ENCODE data around the gene ERC2. TPM values are rescaled to one million over a fixed set of nuclear protein-coding genes. Genes with fewer than 3 reads are reported as not detected.

Gene ERC2
- total RNA-seq, 3 donors from 2014 or later (not counting 1 experiment from before 2014, with no cell fraction given) = not detected

DNA sequence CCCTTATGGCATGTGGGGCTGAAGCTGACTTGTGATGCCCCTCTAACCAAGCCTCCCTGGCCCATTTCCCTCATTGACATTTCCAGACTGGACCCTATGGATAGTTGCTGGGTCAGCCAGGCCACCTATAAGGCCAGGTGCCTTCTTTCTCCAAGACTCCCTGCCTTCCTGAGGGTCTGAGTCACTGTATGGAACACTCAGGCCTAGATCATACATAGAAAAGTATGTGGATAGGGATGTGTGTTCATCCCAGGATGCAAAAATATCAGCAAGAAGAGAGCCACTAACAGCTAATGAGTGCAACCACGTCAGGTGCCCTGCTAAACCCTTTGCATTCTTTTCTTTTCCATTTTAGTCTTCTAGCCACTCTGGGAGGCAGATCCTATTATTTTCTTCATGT is 812.7 kb downstream of the ERC2 start:
- DNase-seq = no peak
- H3K27ac ChIP-seq (ENCODE audit: low read length) = no peak overlapping the region
- TF ChIP-seq, protein P1, sequence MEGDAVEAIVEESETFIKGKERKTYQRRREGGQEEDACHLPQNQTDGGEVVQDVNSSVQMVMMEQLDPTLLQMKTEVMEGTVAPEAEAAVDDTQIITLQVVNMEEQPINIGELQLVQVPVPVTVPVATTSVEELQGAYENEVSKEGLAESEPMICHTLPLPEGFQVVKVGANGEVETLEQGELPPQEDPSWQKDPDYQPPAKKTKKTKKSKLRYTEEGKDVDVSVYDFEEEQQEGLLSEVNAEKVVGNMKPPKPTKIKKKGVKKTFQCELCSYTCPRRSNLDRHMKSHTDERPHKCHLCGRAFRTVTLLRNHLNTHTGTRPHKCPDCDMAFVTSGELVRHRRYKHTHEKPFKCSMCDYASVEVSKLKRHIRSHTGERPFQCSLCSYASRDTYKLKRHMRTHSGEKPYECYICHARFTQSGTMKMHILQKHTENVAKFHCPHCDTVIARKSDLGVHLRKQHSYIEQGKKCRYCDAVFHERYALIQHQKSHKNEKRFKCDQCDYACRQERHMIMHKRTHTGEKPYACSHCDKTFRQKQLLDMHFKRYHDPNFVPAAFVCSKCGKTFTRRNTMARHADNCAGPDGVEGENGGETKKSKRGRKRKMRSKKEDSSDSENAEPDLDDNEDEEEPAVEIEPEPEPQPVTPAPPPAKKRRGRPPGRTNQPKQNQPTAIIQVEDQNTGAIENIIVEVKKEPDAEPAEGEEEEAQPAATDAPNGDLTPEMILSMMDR (IDR thresholded peaks at IDR 0.05) = no peak
- Mint-ChIP-seq H3K9me3 (no peaks in the 10 kb centered on the region), H3K36me3 (no peaks in the 10 kb centered on the region), H3K4me3 (no peak overlapping the region), H3K4me1 (no peaks in the 10 kb centered on the region), H3K27me3 (ENCODE audit: low read depth in 2 of 2) (no peaks in the 10 kb centered on the region), H3K27ac (no peak overlapping the region)
- intact Hi-C loops (cut with micrococcal nuclease) = no loop called here
- no peaks in the 10 kb centered on the region for H3K36me3 ChIP-seq (ENCODE audit: control insufficient read depth, insufficient read depth, low read length)
- H3K4me3 ChIP-seq (ENCODE audit: low read length) = no peak overlapping the region
- no peaks in the 10 kb centered on the region for H3K27me3 ChIP-seq (ENCODE audit: control insufficient read depth, insufficient read depth, low read length)
- WGBS (ENCODE audit: insufficient coverage) = 67% methylated on average over 1 of the region's 1 CpG
- ATAC-seq = no peak
- H3K4me1 ChIP-seq (ENCODE audit: control insufficient read depth, insufficient read depth, low read length) = no peaks in the 10 kb centered on the region
- H3K9me3 ChIP-seq (ENCODE audit: control insufficient read depth, insufficient read depth, low read length) = no peaks in the 10 kb centered on the region

DNA sequence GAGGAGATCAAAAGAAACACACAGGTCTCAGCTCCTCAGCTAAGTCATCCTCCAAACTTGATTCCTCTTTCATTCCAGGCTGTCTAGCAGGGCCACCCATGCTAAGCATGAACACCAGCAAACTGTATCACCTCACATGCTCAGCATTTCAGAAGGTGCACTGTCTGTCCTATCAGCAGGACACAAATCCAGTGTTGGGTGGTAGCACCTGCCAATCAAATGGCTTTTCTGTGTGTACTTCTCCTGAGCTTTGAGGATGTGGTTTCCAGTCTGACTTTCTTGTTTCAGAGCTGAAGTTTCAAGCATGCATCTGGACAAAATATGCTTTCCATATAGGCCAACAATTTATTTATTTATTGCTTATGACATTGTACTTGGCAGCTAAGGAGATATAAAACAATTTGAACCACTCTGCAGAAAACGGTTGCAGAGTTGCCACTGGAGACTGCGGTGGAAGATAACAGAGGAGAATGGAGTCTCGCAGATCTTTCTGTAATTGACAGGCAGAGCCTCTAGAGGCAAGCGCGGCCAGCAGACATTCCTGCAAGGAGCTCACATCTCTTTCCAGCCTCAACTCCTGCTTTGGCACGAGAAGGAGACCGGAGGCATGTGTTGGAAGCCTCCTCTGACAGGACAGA is 814.0 kb downstream of the ERC2 start:
- TF ChIP-seq, protein P1 (IDR thresholded peaks at IDR 0.05) = no peak
- H3K4me1 Mint-ChIP-seq = no peaks in the 10 kb centered on the region
- no peaks in the 10 kb centered on the region for H3K36me3 Mint-ChIP-seq
- Histone ChIP-seq H3K4me1 (ENCODE audit: control insufficient read depth, insufficient read depth, low read length) (no peaks in the 10 kb centered on the region), H3K27me3 (ENCODE audit: control insufficient read depth, insufficient read depth, low read length) (no peaks in the 10 kb centered on the region), H3K36me3 (ENCODE audit: control insufficient read depth, insufficient read depth, low read length) (no peaks in the 10 kb centered on the region), H3K27ac (ENCODE audit: low read length) (no peak overlapping the region), H3K9me3 (ENCODE audit: control insufficient read depth, insufficient read depth, low read length) (no peaks in the 10 kb centered on the region), H3K4me3 (ENCODE audit: low read length) (no peak overlapping the region)
- H3K27me3 Mint-ChIP-seq (ENCODE audit: low read depth in 2 of 2) = no peaks in the 10 kb centered on the region
- H3K9me3 Mint-ChIP-seq = no peaks in the 10 kb centered on the region
- WGBS (ENCODE audit: insufficient coverage) = 65% methylated on average over 7 of the region's 7 CpGs
- intact Hi-C loops (cut with micrococcal nuclease) = no loop called here
- peak in 1 of 2 donors; percentile 21 for DNase-seq
- H3K4me3 Mint-ChIP-seq = no peak overlapping the region
- no peak overlapping the region for H3K27ac Mint-ChIP-seq
- ATAC-seq = no peak

DNA sequence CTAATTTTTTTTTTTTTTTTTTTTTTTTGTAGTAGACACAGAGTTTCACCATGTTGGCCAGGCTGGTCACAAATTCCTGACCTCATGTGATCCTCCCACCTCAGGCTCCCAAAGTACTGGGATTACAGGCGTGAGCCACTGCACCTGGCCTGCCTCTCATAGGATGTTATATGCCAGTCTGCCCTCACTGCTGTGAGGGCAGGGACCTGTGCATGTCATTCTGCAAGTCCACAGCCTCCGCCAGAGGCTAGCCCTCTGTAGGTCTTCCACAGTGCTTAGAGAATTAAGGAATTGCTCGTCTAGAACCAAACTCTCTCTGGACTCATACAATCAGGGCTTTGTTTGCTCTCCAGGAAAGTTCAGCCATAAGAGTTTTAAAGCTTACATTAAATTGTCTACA is 817.3 kb downstream of the ERC2 start:
- Histone ChIP-seq H3K9me3 (ENCODE audit: control insufficient read depth, insufficient read depth, low read length) (no peaks in the 10 kb centered on the region), H3K36me3 (ENCODE audit: control insufficient read depth, insufficient read depth, low read length) (no peaks in the 10 kb centered on the region), H3K4me1 (ENCODE audit: control insufficient read depth, insufficient read depth, low read length) (no peaks in the 10 kb centered on the region), H3K4me3 (ENCODE audit: low read length) (no peak overlapping the region), H3K27ac (ENCODE audit: low read length) (no peak overlapping the region), H3K27me3 (ENCODE audit: control insufficient read depth, insufficient read depth, low read length) (no peaks in the 10 kb centered on the region)
- no peaks in the 10 kb centered on the region for H3K4me1 Mint-ChIP-seq
- no peak overlapping the region for H3K27ac Mint-ChIP-seq
- TF ChIP-seq, protein P1 (IDR thresholded peaks at IDR 0.05) = no peak
- no peak overlapping the region for H3K4me3 Mint-ChIP-seq
- WGBS (ENCODE audit: insufficient coverage) = 91% methylated on average over 3 of the region's 3 CpGs
- no peaks in the 10 kb centered on the region for H3K27me3 Mint-ChIP-seq (ENCODE audit: low read depth in 2 of 2)
- ATAC-seq = no peak
- no peaks in the 10 kb centered on the region for H3K9me3 Mint-ChIP-seq
- intact Hi-C loops (cut with micrococcal nuclease) = no loop called here
- DNase-seq = no peak
- H3K36me3 Mint-ChIP-seq = no peaks in the 10 kb centered on the region

DNA sequence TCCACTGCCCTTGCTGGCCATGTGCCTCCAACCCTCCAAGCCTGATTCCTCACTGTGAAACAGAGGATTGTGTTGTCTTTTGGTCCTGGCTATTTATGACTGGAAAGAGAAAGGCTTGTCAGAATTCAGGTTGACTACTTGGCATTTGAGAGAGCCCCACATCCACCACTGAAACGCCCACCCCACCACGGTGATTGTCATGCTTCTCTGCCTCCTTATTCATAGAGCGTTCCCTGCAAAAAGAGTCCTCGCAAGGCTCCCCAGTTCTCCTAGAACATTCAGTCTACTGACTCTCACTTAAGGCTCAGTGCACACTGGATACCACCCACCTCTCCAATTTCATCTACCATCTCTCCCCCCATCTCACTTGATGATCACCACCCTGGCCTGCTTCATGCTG is 818.3 kb downstream of the ERC2 start:
- intact Hi-C loops (cut with micrococcal nuclease) = no loop called here
- Histone ChIP-seq H3K27ac (ENCODE audit: low read length) (no peak overlapping the region), H3K27me3 (ENCODE audit: control insufficient read depth, insufficient read depth, low read length) (no peaks in the 10 kb centered on the region), H3K4me1 (ENCODE audit: control insufficient read depth, insufficient read depth, low read length) (no peaks in the 10 kb centered on the region), H3K9me3 (ENCODE audit: control insufficient read depth, insufficient read depth, low read length) (no peaks in the 10 kb centered on the region), H3K36me3 (ENCODE audit: control insufficient read depth, insufficient read depth, low read length) (no peaks in the 10 kb centered on the region), H3K4me3 (ENCODE audit: low read length) (no peak overlapping the region)
- DNase-seq = no peak
- Mint-ChIP-seq H3K36me3 (no peaks in the 10 kb centered on the region), H3K4me1 (no peaks in the 10 kb centered on the region), H3K9me3 (no peaks in the 10 kb centered on the region), H3K27me3 (ENCODE audit: low read depth in 2 of 2) (no peaks in the 10 kb centered on the region), H3K4me3 (no peak overlapping the region), H3K27ac (no peak overlapping the region)
- TF ChIP-seq, protein P1 (IDR thresholded peaks at IDR 0.05) = no peak
- 86% methylated on average over 4 of the region's 4 CpGs for WGBS (ENCODE audit: insufficient coverage)
- no peak for ATAC-seq

Measured in natural killer cell (primary cell).